Activated naive CD4-positive, alpha-beta T cell treated with anti-CD3 and anti-CD28 coated beads, Interleukin-2, amount 10 ng/mL, durations not matched to agents 7 days and 5 days (primary cell): ENCODE data around the gene JAKMIP1.

ENCODE experiments used
- CTCF ChIA-PET: fragments of 350-600 bp; sonication (Branson Sonifier 250); formaldehyde crosslinking; loops from one replicate; lab custom pipeline; 2021; ENCODE audit warnings: antibody characterized with exemption; lab: Charles Lee
- DNase-seq: peaks from one replicate; pipeline ENCODE4 v3.0.0-alpha.2; 2020
- H3K27ac Mint-ChIP-seq: one replicate; pipeline ENCODE4 v1.8.0; 2021; ENCODE audit warnings: mild to moderate bottlenecking, moderate library complexity, mixed read lengths
- H3K27me3 Mint-ChIP-seq: one replicate; pipeline ENCODE4 v1.8.0; 2021; ENCODE audit warnings: mild to moderate bottlenecking, mixed read lengths
- H3K36me3 Mint-ChIP-seq: one replicate; pipeline ENCODE4 v1.8.0; 2021; ENCODE audit warnings: mixed read lengths
- H3K4me1 Mint-ChIP-seq: one replicate; pipeline ENCODE4 v1.8.0; 2021; ENCODE audit warnings: mixed read lengths
- H3K4me3 Mint-ChIP-seq: one replicate; pipeline ENCODE4 v1.8.0; 2021; ENCODE audit warnings: mild to moderate bottlenecking, moderate library complexity, mixed read lengths
- H3K9me3 Mint-ChIP-seq: one replicate; pipeline ENCODE4 v1.8.0; 2021; ENCODE audit warnings: mixed read lengths

The JAKMIP1 gene

DNA sequence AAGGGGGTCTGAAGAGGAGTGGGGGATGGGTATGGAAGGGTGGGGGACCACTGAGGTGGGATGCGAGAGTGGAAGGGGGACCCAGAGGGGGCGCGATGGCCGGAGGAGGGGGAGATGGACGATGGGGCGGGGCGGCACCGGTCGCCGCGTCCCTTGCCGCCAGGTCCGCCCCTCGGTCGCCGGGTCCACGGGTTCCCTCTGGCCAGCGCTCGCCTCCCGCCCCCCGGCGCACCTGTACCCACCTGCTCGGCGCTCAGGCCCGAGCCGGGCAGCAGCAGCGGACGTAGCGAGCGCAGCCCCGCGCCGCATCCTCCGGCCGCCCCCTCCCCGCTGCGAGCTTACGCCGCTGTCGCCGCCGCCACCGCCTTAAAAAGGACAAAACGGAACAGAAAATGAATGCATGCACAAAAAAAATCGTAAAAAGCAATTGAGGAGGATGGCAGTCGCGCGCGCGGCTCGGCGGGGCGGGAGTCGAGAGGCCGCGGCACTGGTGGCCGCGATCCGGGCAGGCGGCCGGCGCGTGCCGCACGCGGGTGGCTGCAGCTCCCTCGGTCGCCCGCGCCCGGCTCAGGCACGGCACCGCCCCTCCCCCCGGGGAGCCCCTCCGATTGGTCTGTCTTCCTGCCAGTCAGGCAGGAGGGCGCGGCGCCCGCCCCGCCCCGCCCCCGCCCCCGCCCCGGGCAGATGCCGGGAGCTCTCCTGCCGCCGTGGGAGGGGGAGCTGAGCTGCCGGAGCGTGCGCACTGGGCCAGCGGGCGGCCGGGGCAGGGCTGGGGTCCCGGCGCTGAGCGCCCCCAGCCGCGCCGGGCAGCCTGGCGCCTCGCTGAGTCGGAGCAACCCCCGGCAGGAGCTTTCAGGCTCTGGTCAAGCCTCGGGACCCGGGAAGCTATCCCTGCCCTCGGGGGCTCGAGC lies at the start of gene JAKMIP1:
Gene JAKMIP1 (minus strand): TSS at position 539 of the 911 bp plus-strand sequence. CDS start 87,699 bp downstream, outside the sequence.
- Mint-ChIP-seq H3K4me3 (peak within 1 kb of the TSS; percentile 72), H3K27ac (no peak within 1 kb of the TSS), H3K4me1 (peaks cover 27% of the 10 kb centered on the region), H3K9me3 (peaks cover 8% of the 10 kb centered on the region), H3K27me3 (peaks cover 68% of the 10 kb centered on the region), H3K36me3 (peaks cover 2% of the 10 kb centered on the region)
- CTCF ChIA-PET = interaction anchor here (0.8 to 1.3 kb wide), 2 partner anchors 66 to 131 kb away, joined by 3 to 4 read pairs; no protein-coding TSS in a partner anchor
- DNase-seq = peak; percentile 86

DNA sequence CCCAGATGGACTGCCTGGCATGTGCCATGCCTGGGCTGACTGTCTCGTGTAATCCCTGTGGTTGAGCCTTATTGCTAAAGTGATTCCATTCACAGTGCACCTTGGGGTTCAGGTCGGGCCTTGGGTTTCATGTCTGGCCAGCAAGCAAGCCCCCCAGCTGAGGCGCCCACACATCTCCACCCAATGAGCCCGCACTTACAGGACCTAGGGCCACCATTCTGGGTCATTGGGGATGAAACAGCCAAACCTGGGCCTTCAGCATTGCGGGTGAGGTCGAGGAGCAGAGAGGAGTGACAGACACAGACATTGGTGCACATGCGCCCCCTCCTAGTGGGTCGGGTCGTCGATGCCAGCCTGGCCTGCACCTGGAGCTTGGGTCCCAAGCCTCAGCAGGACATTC lies 48.0 kb upstream of the JAKMIP1 start:
- CTCF ChIA-PET = interaction anchor here (0.5 to 24.7 kb wide), 6 partner anchors 14 to 299 kb away, joined by 3 to 504 read pairs (median 11); no protein-coding TSS in a partner anchor
- Mint-ChIP-seq H3K9me3 (peaks cover 5% of the 10 kb centered on the region), H3K36me3 (no peaks in the 10 kb centered on the region), H3K4me1 (no peaks in the 10 kb centered on the region), H3K27ac (no peak overlapping the region), H3K27me3 (peaks cover 57% of the 10 kb centered on the region), H3K4me3 (no peak overlapping the region)
- no peak for DNase-seq

GRCh38 chr4:6246170-6246634 lies 45.9 kb upstream of the JAKMIP1 start:
- Mint-ChIP-seq H3K4me3 (no peak overlapping the region), H3K36me3 (no peaks in the 10 kb centered on the region), H3K9me3 (peaks cover 5% of the 10 kb centered on the region), H3K27ac (no peak overlapping the region), H3K27me3 (peaks cover 58% of the 10 kb centered on the region), H3K4me1 (no peaks in the 10 kb centered on the region)
- no peak for DNase-seq
- CTCF ChIA-PET = interaction anchor here (1.0 kb wide), 1 partner anchor 82 kb away, joined by 3 read pairs; no protein-coding TSS in a partner anchor

- H3K27ac Mint-ChIP-seq = no peak overlapping the region
Observed at GRCh38 chr4:6245246-6246169, 45.2 kb upstream of the JAKMIP1 start.

DNA sequence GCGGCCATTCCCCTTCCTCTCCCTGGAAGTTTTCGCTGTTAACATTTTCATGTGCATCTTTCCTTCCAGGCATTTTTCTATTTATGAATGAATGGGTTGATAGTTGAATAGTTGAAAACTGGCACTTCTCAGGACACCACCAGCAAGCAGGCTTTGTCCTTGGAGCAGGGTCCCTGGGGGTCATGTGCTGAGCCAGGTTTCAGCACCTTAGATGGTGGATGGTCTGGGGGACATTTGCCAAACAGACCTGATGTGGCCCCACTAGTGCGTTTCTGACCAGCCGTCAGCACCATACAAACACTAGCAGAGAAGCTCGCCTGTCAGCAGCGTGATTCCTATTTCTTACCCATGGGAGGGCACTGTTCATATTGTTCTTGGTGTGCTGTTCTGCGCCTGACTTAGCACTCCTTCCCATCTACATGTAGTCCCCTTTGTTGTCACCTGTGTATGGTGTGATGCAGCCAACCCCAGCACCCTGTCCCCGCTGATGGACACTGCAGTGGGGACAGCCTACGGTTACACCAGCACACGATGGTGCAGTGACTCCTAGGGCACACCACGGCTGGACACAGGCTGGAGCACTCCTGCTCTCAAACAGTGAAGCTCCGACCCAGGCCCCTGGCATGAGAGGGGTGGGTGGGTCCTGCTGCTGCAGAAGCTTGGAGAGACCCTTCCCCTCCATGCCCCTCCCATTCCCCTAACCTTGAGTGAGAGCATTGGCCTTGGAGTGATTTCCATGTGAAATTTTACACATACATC lies 42.1 kb upstream of the JAKMIP1 start:
- H3K4me1 Mint-ChIP-seq = no peaks in the 10 kb centered on the region
- no peak overlapping the region for H3K4me3 Mint-ChIP-seq
- no peak for DNase-seq
- H3K27ac Mint-ChIP-seq = no peak overlapping the region
- peaks cover 5% of the 10 kb centered on the region for H3K9me3 Mint-ChIP-seq
- CTCF ChIA-PET = no interaction called here
- H3K36me3 Mint-ChIP-seq = no peaks in the 10 kb centered on the region
- H3K27me3 Mint-ChIP-seq = peaks cover 35% of the 10 kb centered on the region

More at GRCh38 chr4:6245246-6246169, 45.2 kb upstream of the JAKMIP1 start:
- Mint-ChIP-seq H3K9me3 (peaks cover 5% of the 10 kb centered on the region), H3K36me3 (no peaks in the 10 kb centered on the region), H3K4me1 (no peaks in the 10 kb centered on the region), H3K27me3 (peaks cover 56% of the 10 kb centered on the region), H3K4me3 (no peak overlapping the region)
- no peak for DNase-seq
- CTCF ChIA-PET = interaction anchor here (1.0 to 2.0 kb wide), 2 partner anchors 82 kb away, joined by 3 to 7 read pairs; no protein-coding TSS in a partner anchor

GRCh38 chr4:6241062-6241845 lies 40.9 kb upstream of the JAKMIP1 start:
- Mint-ChIP-seq H3K36me3 (no peaks in the 10 kb centered on the region), H3K4me1 (no peaks in the 10 kb centered on the region), H3K4me3 (no peak overlapping the region), H3K27ac (no peak overlapping the region), H3K9me3 (peaks cover 5% of the 10 kb centered on the region), H3K27me3 (peaks cover 25% of the 10 kb centered on the region)
- CTCF ChIA-PET = interaction anchor here (2.0 kb wide), 1 partner anchor 9 kb away, joined by 8 read pairs; no protein-coding TSS in a partner anchor
- DNase-seq = no peak

DNA sequence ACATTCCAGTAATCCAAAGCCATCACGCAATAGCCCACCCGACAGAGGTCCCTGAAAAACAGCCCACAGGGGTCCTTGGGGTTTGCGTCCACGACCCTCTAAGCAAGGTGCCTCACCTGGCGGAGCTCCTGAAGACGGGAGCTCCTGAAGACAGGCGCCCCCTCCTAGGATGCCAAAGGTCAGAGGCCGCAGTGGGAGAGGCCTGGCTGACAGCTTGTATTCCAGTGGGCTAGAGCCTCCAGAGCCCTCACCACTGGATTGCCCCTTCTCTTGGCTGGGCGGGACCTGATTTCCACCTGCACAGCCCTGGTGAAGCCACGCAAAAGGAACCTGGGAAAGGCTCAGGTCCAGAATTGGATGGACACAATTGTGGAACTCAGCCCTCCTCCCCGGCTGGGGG lies 39.6 kb upstream of the JAKMIP1 start:
- H3K4me3 Mint-ChIP-seq = no peak overlapping the region
- H3K4me1 Mint-ChIP-seq = no peaks in the 10 kb centered on the region
- CTCF ChIA-PET = interaction anchor here (2.0 kb wide), 1 partner anchor 10 kb away, joined by 8 read pairs; no protein-coding TSS in a partner anchor
- H3K27me3 Mint-ChIP-seq = peaks cover 12% of the 10 kb centered on the region
- no peak for DNase-seq
- H3K27ac Mint-ChIP-seq = no peak overlapping the region
- H3K36me3 Mint-ChIP-seq = no peaks in the 10 kb centered on the region
- H3K9me3 Mint-ChIP-seq = peaks cover 5% of the 10 kb centered on the region

- Mint-ChIP-seq H3K27me3 (peaks cover 7% of the 10 kb centered on the region), H3K9me3 (no peaks in the 10 kb centered on the region), H3K36me3 (no peaks in the 10 kb centered on the region), H3K4me3 (no peak overlapping the region), H3K27ac (no peak overlapping the region), H3K4me1 (no peaks in the 10 kb centered on the region)
- DNase-seq = no peak
- CTCF ChIA-PET = interaction anchor here (2.0 kb wide), 1 partner anchor 11 kb away, joined by 8 read pairs; no protein-coding TSS in a partner anchor
Observed at GRCh38 chr4:6239486-6239885, 39.1 kb upstream of the JAKMIP1 start.

DNA sequence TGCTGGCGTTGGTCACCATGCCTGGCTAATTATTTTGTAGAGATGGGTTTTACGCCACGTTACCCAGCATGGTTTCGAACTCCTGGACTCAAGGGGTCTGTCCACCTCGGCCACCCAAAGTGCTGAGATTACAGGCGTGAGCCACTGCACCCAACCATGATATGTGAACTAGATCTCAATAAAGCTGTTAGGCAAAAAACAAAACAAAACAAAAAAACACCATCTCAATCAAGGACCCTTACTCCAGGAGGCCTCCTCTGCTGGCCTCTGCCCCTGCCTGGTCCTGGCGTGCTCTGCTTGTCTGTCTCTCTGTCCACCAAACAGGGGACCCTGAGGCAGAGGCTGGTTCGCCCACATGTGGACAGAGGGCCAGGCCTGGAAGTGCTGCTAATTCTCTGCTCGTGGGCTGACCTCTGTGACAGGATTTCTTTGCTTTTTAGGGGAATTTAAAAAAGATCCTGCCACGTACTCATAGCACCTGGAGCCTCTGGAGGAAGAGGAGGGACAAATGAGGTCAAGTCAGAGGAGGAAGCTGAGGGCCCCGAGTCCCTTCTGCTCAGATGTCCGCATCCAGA lies 36.6 kb upstream of the JAKMIP1 start:
- H3K27me3 Mint-ChIP-seq = no peaks in the 10 kb centered on the region
- CTCF ChIA-PET = interaction anchor here (0.7 kb wide), 1 partner anchor 14 kb away, joined by 4 read pairs; no protein-coding TSS in a partner anchor
- H3K27ac Mint-ChIP-seq = no peak overlapping the region
- H3K4me3 Mint-ChIP-seq = no peak overlapping the region
- no peaks in the 10 kb centered on the region for H3K9me3 Mint-ChIP-seq
- no peak for DNase-seq
- no peaks in the 10 kb centered on the region for H3K4me1 Mint-ChIP-seq
- H3K36me3 Mint-ChIP-seq = no peaks in the 10 kb centered on the region

GRCh38 chr4:6235901-6236640 lies 35.7 kb upstream of the JAKMIP1 start:
- Mint-ChIP-seq H3K4me3 (no peak overlapping the region), H3K9me3 (no peaks in the 10 kb centered on the region), H3K27ac (no peak overlapping the region), H3K4me1 (no peaks in the 10 kb centered on the region), H3K36me3 (no peaks in the 10 kb centered on the region), H3K27me3 (no peaks in the 10 kb centered on the region)
- CTCF ChIA-PET = no interaction called here
- DNase-seq = no peak

DNA sequence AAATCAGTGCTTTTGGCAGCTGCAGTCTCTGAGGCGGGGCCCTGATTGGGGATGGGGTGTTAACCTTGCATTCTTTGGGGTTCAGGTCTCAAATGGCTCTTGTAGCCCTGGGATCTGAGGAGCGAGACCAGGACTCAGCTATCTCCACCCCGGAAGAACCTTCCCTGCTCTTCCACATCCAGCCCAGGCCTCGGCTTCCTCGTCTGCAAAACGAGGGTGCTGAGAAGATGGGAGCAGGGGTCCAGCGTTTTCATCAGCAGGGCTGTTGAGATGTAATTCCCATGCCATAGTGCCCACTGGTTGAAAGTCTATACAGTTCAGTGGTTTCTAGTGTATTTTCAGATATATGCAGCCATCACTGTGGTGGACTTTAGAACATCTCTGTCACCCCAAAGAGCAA lies 34.7 kb upstream of the JAKMIP1 start:
- Mint-ChIP-seq H3K36me3 (no peaks in the 10 kb centered on the region), H3K27me3 (no peaks in the 10 kb centered on the region), H3K4me1 (no peaks in the 10 kb centered on the region), H3K9me3 (no peaks in the 10 kb centered on the region), H3K27ac (no peak overlapping the region), H3K4me3 (no peak overlapping the region)
- no peak for DNase-seq
- CTCF ChIA-PET = interaction anchor here (1.1 kb wide), 1 partner anchor 23 kb away, joined by 3 read pairs; no protein-coding TSS in a partner anchor

- DNase-seq = no peak
- Mint-ChIP-seq H3K27me3 (no peaks in the 10 kb centered on the region), H3K36me3 (no peaks in the 10 kb centered on the region), H3K4me1 (no peaks in the 10 kb centered on the region), H3K27ac (no peak overlapping the region), H3K4me3 (no peak overlapping the region), H3K9me3 (no peaks in the 10 kb centered on the region)
- CTCF ChIA-PET = no interaction called here
Observed at GRCh38 chr4:6233929-6234328, 33.6 kb upstream of the JAKMIP1 start.
